GM18517 (cell line): ENCODE results near the gene C5orf24.
"Not testable (repeated sequence)": the region's sequence is repeated elsewhere in the genome, so short reads cannot be mapped to it uniquely, and the experiment has no call there.

Source experiments
- ATAC-seq: cut with Tn5 transposase; IDR thresholded peaks from one replicate; pipeline ENCODE4 v1.9.1; 2021; ENCODE audit warnings: mild to moderate bottlenecking, moderate library complexity; ENCODE audit not compliant: unreplicated experiment

Gene C5orf24

GRCh38 chr5:134856465-134856864 lies 10.7 kb downstream of the C5orf24 start:
- ATAC-seq = not testable (repeated sequence)

- no peak for ATAC-seq
Measured at GRCh38 chr5:134857401-134857800, 11.6 kb downstream of the C5orf24 start.

GRCh38 chr5:134864707-134865106 lies 18.9 kb downstream of the C5orf24 start:
- no peak for ATAC-seq

- no peak for ATAC-seq
Measured at GRCh38 chr5:134873494-134873893, 27.7 kb downstream of the C5orf24 start.

- peak; percentile 74 for ATAC-seq
Measured at GRCh38 chr5:134873987-134874830, 28.4 kb downstream of the C5orf24 start, which contains the start of gene TXNDC15. Gene TXNDC15, plus strand, starts transcription at chr5:134874371. Its CDS starts 57 bp downstream, at chr5:134874428.

- ATAC-seq = peak; percentile 22
Measured at GRCh38 chr5:134874831-134875655, 29.3 kb downstream of the C5orf24 start.

- ATAC-seq = peak; percentile 49
Measured at GRCh38 chr5:134877159-134877558, 31.4 kb downstream of the C5orf24 start.

GRCh38 chr5:134878403-134878802 lies 32.6 kb downstream of the C5orf24 start:
- ATAC-seq = no peak

GRCh38 chr5:134879456-134879855 lies 33.7 kb downstream of the C5orf24 start:
- no peak for ATAC-seq

GRCh38 chr5:134880937-134881336 lies 35.2 kb downstream of the C5orf24 start:
- not testable (repeated sequence) for ATAC-seq

GRCh38 chr5:134881711-134882110 lies 35.9 kb downstream of the C5orf24 start:
- not testable (repeated sequence) for ATAC-seq

- no peak for ATAC-seq
Measured at GRCh38 chr5:134887593-134888159, 41.9 kb downstream of the C5orf24 start.

GRCh38 chr5:134889335-134889734 lies 43.6 kb downstream of the C5orf24 start:
- ATAC-seq = no peak

- no peak for ATAC-seq
Measured at GRCh38 chr5:134891473-134891872, 45.7 kb downstream of the C5orf24 start.

- ATAC-seq = no peak
Measured at GRCh38 chr5:134892282-134892681, 46.5 kb downstream of the C5orf24 start.

- no peak for ATAC-seq
Measured at GRCh38 chr5:134892926-134893325, 47.2 kb downstream of the C5orf24 start.

GRCh38 chr5:134893748-134894505 lies 48.2 kb downstream of the C5orf24 start:
- ATAC-seq = no peak

- ATAC-seq = no peak
Measured at GRCh38 chr5:134902071-134902801, 56.5 kb downstream of the C5orf24 start.

- ATAC-seq = peak; percentile 66
Measured at GRCh38 chr5:134904610-134905245, 59.0 kb downstream of the C5orf24 start, which contains the start of gene PCBD2. Gene PCBD2, plus strand, starts transcription at chr5:134905131. Its CDS starts 9 bp downstream, at chr5:134905140.
